Epithelial cell of esophagus (primary cell): Measurements from ENCODE around the gene NEAT1.
"Not testable (repeated sequence)": the region's sequence is repeated elsewhere in the genome, so short reads cannot be mapped to it uniquely, and the experiment has no call there.

ENCODE experiments used
- DNase-seq: peaks from one replicate; pipeline ENCODE4 v3.0.0; 2010; ENCODE audit warnings: low read depth
- H3K4me3 ChIP-seq: 2 replicates; pipeline ENCODE4 v1.5.1; 2011; ENCODE audit warnings: mild to moderate bottlenecking, low read length, control low read depth
- CTCF ChIP-seq: IDR thresholded peaks from 2 replicates; pipeline ENCODE4 v1.5.1; 2011; ENCODE audit warnings: low read depth, mild to moderate bottlenecking, low read length, control low read depth, inconsistent platforms; ENCODE audit not compliant: insufficient read depth; ENCODE audit errors: missing control alignments

The NEAT1 gene

GRCh38 chr11:65410936-65411680 is 11.5 kb upstream of the NEAT1 start:
- H3K4me3 ChIP-seq = no peak overlapping the region
- no peak for DNase-seq
- TF ChIP-seq CTCF = no peak

GRCh38 chr11:65411681-65412070 is 10.9 kb upstream of the NEAT1 start:
- DNase-seq = no peak
- H3K4me3 ChIP-seq = no peak overlapping the region
- TF ChIP-seq CTCF = no peak

- DNase-seq = no peak
- TF ChIP-seq CTCF = no peak
- H3K4me3 ChIP-seq = no peak overlapping the region
These were observed 10.1 kb upstream of the NEAT1 start for GRCh38 chr11:65412271-65413076.

- DNase-seq, H3K4me3 ChIP-seq: not testable (repeated sequence)
These were observed 9.4 kb upstream of the NEAT1 start for GRCh38 chr11:65413077-65413664.

GRCh38 chr11:65414776-65415498 is 7.7 kb upstream of the NEAT1 start:
- no peak overlapping the region for H3K4me3 ChIP-seq
- DNase-seq = peak; percentile 30
- no peak for TF ChIP-seq CTCF

- no peak for DNase-seq
- H3K4me3 ChIP-seq = peak overlapping the region; percentile 39
- no peak for TF ChIP-seq CTCF
These were observed 6.9 kb upstream of the NEAT1 start for GRCh38 chr11:65415499-65416340.
